OCI-M1 (cell line): Measurements from ENCODE around the gene IL4I1.

ENCODE experiments used
- DNase-seq: peaks from one replicate; lab custom pipeline; 2025; lab: John Stamatoyannopoulos, UW

IL4I1 gene

DNA sequence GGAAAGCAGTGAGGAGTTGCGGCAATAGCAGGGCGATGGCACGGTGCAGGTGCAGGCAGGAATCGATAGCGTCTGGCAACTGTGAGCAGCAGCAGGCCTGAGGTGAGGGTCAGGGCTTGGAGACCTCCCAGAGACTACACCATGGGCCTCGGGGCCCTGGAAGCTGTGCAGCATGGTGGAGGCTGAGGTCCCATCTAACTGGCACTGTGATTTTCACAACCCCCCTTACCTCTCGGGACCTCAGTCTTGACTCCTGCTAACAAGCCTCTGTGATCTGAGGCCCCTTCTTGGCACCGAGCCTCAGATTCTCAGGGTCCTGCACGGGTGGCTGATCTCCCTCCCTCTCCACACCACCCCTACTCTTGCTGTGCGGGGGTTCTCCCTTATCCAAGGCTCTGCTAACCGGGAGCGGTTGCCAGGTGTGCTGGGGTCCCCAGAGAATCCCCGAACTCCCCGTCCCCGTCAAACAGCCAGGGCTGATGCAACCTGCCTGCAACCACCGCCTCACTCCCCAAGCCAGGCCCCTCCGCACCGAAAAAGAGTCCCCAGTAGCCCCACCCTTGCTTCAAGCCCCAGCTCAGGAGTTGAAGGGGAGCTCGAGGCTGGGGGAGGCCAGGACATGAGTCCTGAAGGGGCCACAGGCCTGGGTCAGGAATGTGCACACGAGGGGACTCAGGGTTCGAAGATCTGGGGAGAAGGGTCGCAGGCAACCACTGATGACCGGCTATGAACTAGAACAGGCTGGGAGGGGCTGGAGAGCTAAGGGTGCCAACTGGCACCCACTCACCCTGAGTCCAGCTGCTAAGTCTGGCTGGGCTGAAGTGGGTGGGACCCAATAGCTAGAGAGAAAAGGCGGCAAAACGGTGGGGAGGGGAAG is 27.6 kb upstream of the IL4I1 start:
- DNase-seq = no peak

DNA sequence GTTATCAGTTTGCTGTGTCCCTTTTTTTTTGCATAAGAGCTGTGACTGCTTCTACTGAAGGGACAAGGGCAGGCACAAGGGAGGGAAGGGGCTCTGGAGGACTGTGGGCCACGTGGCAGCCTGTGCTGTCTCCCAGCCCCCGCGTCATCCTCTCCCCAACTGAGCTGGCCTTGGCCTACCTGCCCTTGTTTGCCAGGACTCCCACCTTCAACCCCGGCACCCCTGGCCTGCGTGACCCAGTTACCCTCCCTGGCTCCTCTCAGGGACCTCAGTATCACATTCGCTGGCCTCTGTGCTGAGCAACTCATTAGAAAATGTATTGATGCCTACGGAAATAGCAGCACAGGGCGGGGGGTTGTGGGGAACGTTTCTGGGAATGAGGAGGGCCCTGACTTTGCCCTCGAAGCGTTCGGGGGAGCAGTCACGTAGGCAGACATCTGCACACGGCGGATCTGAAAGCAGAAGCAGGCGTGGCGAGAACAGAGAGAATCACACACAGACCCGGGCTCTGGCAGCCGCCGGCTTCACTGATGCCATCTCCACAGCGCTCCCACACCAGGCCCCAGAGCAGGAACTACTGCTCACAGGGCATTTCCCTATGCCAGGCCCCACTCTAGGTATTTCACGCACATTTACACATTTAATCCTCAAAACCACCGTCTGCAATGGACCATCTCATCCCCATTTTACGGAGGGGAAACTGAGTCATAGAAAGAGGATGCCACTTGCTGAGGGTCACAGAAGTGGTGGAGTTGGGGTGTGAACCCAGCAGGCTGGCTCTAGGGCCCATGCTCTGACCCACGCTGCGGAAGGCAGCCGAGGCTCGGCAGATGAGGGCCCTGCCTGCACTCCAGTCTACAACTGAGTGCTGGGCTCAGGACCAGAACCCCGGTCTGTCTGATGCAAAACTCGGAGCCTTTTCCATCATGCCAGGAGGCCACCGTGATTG is 26.6 kb upstream of the IL4I1 start:
- no peak for DNase-seq

DNA sequence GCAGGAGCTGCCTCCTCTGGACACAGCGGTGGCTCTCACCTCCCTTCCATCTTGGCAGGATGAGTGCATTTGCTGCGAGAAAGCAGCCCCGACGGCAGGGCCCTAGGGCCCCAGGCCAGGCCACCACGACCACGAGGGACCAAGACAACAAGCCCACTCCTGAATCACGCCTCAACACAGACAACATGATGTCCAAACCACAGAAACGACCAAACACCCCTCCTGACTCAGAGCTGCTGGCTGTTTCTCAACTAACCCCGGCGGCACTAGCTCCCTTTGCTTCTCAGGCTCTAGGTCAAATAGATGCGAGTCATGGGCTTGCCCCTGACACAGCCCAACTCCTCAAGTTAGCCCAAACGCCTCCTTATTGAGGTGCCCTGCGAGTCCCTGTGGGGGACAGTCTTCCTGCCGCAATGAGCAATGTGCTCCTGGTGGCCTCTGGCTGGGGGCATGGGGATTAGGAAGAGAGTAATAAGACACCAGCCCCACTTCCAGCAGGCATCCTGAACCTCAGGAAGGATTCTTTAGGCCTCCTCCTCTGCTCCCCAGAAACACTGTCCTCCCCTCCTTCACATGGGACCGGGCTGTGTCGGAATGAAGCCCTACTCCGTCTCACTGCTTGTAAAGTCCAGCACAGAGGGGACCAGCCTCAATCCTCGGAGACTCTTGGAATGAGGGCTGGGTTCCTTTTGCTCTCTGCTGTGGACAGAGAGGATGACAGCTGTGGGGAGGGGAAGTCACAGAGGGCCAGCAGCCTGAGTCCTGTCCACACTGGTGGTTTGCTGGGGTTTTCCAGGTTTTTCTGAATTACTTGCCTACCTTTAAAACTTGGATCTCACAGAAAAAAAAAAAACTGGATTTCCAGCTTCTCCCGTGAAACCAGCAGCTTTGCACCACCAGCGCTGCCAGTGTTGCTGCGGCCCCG is 25.4 kb upstream of the IL4I1 start:
- no peak for DNase-seq

DNA sequence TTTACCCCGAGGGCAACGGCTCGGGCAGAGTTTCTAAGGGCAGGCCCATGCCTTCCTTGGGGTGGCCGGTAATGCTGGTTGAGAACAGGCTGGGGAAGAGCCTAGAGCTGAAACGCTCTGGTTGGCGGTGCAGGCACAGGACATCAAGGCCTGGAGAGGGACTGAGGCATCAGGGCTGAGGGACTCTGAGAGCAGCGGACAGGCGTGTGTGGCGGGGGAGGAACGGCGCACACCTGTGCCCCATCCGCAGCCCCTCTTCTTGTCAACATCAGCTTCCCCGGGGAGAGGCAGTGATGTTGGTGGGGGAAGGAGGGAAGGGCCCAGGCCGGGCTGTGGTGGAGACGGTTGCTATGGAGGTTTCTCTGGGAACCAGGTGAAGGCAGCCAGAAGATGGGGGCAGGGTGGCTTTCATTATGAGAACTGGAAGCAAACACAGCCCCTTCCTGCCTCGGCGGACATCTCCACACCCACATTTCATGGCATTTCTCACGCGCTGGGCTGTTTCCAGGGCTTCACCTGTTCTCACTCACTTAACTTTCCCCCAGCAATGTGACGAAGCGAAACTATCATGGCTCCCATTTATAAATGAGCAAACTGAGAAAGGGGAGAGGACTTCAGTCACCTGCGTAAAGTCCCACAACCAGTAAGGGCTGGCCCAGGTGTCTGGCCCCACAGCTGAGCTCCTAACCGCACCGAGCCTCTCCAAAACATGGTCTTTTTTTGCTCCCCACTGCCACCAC is 24.1 kb upstream of the IL4I1 start:
- no peak for DNase-seq

DNA sequence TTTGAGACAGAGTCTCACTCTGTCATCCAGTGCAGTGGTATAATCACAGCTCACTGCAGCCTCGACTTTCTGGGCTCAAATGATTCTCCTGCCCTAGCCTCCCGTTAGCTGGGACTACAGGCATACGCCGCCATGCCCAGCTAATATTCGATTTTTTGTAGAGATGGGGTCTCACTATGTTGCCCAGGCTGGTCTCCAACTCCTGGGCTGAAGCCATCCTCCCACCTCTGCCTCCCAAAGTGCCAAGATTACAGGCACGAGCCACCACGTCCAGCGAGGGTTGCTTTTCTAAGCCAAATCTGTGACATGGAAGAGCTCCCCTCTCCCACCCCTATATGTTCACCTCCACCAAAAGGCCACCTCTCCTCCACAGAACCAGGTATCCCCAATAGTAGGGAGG is 21.4 kb upstream of the IL4I1 start:
- no peak for DNase-seq

DNA sequence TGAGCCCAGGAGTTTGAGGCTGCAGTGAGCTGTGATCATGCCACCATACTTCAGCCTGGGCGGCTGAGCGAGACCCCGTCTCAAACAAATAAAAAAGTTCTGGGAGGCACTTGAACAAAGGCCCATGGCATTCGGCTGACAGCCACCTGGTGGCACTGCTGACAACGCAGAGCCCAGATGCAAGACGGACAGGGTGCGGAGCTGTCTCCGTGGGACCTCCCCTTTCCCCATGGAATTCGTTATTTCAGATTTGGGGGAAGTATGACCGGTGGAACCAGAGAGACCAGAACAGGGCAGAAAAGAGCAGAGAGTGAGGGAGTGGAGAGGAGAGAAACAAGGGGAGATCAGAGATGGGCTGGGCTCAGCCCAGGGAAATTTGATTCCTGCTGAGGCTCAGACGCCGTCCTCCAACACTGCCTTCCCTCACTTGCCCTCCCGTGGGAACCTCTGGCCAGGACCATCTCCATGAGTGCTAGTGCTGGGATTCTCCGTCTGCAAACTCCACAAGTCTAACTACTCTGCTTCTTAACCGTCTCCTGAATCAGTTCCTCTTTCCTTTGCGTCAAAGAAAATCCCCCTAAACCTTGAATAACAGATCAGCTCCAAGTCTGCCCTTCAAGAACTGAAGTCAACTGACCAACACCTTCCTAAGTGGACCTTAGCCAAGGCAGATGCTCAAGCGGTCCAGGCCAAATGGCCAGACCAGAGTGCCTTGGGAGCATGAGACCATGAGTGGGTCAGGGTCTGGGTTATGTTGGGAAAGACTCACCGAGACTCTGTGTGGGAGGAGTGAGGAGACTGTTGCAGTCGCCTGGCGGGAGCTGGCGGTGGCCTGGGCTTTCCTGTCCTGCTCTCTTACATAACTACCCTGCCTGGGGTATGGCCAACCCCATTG is 20.4 kb upstream of the IL4I1 start:
- no peak for DNase-seq

DNA sequence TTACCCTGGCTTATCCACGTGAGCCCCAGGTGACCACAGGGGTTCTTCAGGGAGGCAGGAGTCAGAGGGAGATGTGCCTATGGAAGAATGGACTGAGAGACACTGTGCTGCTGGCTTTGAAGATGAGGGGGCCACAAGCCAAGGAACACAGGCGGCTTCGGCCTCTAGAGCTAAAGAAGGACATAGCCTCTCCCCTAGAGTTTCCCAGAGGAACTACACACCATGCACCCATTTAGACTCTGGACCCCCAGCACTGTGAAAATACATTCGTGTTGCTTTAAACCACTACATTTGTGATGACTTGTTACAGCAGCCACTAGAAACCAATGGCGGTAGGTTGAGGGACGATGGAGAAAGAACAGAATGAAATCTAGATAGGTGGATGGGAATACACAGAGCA is 18.6 kb upstream of the IL4I1 start:
- no peak for DNase-seq

DNA sequence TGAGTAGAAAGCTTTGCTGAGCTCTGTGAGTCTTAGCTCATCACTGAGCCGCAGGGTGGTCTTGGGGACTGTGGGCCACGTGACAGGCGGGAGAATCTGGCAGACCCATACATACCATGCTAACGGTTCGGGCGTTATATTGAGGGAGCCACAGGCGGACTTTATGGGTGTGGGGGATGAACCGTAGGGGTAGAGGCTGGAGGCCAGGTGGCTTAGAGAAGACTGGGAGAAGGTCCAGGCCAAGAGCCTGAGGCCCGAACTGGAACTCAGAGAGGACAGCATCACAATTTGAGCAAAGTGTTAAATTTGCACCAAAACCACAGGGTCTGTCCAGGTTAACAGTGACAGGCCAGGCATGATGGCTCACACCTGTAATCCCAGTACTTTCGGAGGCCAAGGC is 17.0 kb upstream of the IL4I1 start:
- no peak for DNase-seq

DNA sequence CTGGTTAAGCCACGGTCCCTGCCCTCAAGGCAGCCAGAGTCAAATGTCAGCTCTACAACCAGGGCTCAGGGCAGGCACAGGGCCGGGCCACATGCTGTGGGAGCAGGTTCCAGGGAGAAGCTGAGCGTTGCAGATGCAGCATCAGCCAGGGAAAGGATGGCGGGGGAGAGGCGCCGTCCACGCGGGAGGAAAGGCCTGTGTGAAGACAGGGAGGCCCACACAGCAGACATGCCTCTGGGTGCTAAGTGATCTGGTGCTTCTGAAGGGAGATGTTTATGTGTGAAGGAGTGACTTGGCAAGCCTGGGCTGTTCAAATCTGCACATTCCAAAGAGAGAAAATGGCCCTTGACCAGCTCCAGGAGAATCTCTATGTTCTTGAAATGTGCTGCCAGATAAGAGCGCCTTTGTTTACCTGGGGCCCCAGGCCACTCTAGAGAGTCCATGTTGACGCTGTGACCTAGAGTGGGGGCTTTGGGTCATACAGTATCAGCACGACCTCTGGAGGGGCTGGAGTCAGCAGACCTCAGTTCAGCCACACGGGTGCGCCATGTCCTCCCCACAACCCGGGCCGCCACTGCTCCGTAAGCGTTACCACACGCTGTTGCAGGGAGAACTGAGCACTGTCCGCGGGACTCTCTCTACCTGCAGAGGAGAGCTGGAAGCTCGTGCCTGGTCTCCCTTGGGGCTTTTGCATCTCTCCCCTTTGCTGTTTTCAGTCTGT is 16.4 kb upstream of the IL4I1 start:
- DNase-seq = no peak

DNA sequence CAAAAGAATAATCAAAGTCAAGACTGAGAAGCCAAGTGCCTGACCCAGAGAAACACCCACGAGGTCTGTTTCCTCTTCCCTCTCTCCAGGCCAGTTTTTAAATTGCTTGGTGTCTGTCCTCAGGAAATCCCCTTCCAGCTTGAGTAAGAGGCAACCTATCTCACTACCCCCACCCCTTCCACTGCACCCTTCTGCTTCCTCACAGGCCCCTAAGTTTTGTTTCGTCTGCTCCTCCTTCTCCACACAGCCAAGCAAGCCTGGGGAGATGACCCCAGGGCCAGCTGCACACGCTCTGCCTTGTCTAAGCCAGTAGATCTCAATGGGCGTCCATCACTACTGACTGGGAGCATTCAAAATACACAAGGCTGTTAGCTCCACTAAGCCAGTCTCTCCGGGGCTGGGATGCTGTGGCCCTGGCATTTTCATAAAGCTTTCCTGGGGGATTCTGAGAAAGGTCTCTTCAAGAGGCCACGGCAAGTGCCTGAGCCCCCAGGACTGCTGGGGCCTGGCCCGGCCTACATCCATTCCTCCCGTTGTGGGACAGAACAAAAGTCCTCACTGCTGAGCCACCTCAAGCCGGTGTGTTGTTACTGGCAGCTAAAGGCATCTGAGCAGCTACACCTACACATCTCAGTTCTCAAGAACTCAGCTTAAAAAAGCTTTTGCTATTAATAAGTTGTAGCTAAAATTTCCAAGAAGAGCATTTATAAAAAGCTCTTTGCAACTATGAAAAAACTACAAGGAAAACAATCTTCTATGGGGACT is 14.9 kb upstream of the IL4I1 start:
- no peak for DNase-seq

DNA sequence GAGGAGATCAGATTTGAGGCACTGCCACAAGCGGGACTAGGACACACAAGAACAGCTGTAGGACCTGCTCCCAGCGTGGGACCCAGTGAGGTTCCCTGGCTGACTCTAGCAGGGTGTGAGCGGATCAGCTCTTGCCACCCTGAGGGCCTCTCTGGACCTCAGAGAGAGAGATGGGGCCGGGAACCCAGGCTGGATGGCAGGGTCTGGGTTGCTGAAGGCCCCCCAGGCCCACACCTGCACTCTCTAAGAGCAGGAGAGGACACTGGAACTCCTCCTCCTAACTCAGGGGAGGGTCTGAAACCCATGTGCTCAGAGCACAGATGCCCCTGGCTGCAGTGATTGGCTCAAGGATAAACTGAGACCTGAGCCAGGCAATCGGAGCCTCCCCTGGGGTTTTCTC is 13.5 kb upstream of the IL4I1 start:
- no peak for DNase-seq

DNA sequence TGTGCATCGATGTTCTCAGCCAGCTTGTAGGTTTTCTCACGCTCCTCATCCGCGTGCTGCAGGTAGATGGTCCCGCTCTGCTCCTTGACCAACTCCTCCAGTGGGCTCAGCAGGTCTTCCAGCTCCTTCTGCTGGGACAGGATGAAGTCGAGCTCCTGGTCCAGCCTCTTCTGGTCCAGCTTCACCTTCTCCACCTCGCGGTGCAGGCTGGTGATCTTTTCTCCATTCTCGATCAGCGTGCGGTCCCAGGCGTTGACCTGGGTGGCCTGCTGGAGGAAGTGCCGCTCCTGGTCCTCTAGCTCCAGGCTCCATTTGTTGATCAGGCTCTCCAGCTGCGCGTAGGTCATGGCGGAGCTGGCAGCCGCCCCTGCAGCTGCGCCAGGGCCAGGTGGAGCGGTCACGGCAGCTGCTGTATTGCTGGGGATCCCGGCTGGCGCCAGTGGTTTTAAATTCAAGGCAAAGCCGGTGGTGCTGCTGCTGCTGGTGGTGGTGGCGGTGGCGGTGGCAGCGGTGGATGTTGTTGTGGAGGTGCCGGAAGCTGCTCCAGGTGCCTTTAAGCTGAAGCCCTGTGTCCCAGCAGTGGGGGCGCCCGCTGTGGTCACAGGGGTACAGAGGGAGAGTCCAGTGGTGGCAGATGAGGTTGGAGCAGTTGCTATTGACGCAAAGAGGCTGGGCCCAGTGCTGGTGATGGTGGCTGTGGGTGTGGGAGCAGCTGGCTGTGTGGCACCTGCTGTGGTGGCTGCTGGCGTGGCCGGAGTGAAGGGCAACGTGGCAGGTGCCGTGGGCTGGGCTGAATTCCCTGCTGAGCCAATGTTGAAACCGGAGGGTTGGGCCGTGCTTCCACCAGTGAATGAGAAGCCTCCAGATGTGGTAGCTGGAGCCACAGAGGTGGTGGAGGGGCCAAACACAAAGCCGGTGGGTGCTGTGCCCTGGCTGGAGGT is 12.1 kb upstream of the IL4I1 start:
- no peak for DNase-seq

DNA sequence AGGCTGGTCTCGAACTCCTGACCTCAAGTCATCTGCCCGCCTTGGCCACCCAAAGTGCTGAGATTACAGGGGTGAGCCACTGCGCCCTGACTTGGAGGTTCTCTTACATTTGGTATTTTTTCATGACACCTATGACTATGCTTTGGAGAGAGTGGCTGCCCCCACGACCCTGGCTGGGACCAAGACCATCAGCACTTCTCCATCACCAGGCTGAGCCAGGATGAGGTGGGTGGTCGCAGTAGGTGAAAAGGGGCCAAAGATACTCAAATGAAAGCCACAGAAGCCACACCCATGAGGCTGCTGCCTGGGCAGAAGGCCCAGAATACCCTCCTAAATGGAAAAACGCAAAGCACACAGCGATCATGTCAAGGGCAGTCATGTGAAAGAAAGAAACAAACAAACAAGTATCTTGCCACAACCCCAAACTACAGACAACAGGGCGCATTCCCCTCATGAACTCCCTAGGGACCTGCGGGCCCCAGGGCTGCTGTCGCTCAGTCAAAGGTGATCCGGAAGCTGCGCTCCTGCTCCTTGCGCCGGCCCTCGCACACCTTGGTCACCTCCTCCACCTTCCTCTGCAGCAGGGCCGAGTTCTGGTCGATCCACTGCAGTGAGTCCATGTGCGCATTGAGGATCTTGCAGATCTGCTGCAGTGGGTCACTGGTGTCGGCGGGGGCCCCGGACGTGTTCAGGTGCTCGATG is 11.2 kb upstream of the IL4I1 start:
- no peak for DNase-seq

DNA sequence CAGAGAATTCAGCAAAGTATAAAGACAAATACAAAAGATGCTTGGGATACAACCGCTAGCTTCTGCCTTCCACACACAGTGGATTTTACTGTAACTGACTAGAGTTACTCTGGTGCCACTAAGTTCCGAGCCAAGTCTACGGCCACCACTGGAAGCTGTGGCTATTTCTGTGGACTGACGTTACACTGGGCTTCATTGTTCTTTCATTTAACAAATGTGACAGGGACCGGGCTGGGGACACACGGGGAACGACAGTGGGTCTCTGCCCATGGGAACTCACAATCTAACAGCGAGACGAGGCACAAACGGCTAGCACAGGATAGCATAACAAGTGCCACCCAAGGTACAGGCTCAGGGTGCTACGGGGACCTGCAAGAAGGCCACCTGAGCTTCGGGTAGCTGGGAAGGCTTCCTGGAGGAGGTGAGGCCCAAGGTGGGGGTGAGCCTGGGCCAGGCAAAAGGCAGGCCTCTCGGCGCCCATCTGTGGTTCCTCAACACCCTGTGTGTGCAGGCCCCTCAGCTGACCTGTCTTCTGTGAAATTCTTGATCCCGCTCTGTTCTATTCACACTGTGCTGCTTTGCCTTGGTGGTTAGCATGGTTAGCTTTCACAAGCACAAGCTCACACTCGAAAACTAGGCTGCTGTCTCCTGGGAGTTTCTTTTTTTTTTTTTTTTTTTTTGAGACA is 10.3 kb upstream of the IL4I1 start:
- DNase-seq = no peak

DNA sequence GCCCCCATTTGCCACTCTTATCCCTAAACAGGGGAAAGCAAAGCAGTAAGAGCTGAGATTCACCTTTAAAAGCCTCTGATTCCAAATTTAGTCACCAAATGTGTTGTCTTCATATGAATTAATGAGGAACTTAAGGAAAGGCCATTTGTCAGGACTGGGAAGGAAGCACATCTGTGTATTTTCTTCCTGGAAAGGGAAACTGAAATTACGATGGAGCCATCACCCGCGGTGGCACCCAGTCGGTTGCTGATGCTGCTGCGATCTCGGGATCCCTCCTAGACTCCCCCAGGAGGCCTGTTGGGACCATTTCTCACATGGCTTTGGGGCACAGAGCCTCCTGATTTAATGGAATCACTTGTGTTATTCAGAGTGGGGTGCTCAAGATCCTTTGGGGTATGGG is 7.4 kb upstream of the IL4I1 start:
- DNase-seq = no peak

DNA sequence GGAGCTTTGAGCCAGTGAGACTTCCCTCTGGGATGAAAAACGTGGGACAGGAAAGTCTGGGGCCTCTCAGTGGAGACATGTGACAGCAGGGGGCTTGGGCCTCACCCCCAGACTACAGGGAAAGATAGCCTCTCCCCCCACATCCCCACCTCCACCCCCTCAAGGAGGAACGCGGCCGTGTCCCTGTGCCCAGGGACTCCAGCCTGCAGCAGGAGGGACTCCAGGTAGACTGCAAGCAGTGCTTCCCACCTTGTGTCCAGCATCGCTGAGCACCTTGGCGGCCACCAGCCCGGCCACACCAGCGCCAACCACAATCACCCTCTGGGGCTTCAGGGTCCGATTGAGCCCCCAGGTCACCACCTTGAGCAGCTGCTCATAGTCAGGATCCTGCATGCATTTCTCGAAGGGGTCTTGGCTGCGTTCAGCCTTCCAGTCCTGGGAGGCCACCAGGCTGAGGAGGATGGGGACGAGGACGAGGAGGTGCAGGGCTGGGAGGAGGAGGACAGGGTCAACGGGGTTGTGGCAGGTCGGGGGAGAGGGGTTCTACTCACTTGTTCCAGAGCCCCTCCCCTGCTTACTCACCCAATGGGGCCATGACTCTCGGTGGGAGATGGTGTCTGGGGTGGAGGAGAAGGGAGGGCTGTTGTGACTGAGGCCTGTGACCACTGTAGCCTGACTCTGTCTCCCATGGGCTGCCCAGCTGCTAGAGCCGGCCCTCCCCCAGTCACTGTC is 955 bp downstream of the IL4I1 start:
- no peak for DNase-seq
